Endodermal cell (in vitro differentiated cells): Measurements from ENCODE around the gene CTDSP2. TPM values are rescaled to one million over a fixed set of nuclear protein-coding genes. Genes with fewer than 3 reads are reported as not detected.

Source experiments
- DNase-seq: peaks from one replicate; pipeline ENCODE4 v3.0.0-alpha.2; 2017
- H3K27ac ChIP-seq: 2 replicates; pipeline ENCODE4 v1.5.1; 2013; ENCODE audit warnings: mild to moderate bottlenecking, low read depth, low read length, moderate library complexity
- H3K27me3 ChIP-seq: 2 replicates; pipeline ENCODE4 v1.6.1; 2013; ENCODE audit warnings: mild to moderate bottlenecking, low read length, moderate library complexity; ENCODE audit not compliant: insufficient read depth, control insufficient read depth, poor library complexity, severe bottlenecking
- H3K36me3 ChIP-seq: 2 replicates; pipeline ENCODE4 v1.7.0; 2013; ENCODE audit warnings: mild to moderate bottlenecking, low read length, moderate library complexity; ENCODE audit not compliant: control insufficient read depth, insufficient read depth
- H3K4me1 ChIP-seq: one replicate; pipeline ENCODE4 v1.7.0; 2013; ENCODE audit warnings: low read length; ENCODE audit not compliant: control insufficient read depth, insufficient read depth
- H3K4me3 ChIP-seq: 2 replicates; pipeline ENCODE4 v1.5.1; 2013; ENCODE audit warnings: mild to moderate bottlenecking, low read length, moderate library complexity
- H3K9ac ChIP-seq: 2 replicates; pipeline ENCODE4 v1.6.1; 2013; ENCODE audit warnings: mild to moderate bottlenecking, low read length, moderate library complexity; ENCODE audit not compliant: poor library complexity, severe bottlenecking; ENCODE audit errors: extremely low read depth
- H3K9me3 ChIP-seq: 2 replicates; pipeline ENCODE4 v1.6.1; 2013; ENCODE audit warnings: mild to moderate bottlenecking, low read length, moderate library complexity; ENCODE audit not compliant: control insufficient read depth
- H3K27ac Mint-ChIP-seq: 2 replicates; pipeline ENCODE4 v1.8.0; 2020; ENCODE audit warnings: mixed read lengths
- H3K27me3 Mint-ChIP-seq: 2 replicates; pipeline ENCODE4 v1.8.0; 2021; ENCODE audit warnings: mild to moderate bottlenecking, mixed read lengths; ENCODE audit not compliant: insufficient read depth
- H3K36me3 Mint-ChIP-seq: 2 replicates; pipeline ENCODE4 v1.8.0; 2020; ENCODE audit warnings: low read depth, mixed read lengths
- H3K4me1 Mint-ChIP-seq: 2 replicates; pipeline ENCODE4 v1.8.0; 2020; ENCODE audit warnings: mixed read lengths
- H3K4me3 Mint-ChIP-seq: 2 replicates; pipeline ENCODE4 v1.8.0; 2020; ENCODE audit warnings: mild to moderate bottlenecking, moderate library complexity, mixed read lengths
- H3K9me3 Mint-ChIP-seq: 2 replicates; pipeline ENCODE4 v1.8.0; 2020; ENCODE audit warnings: mild to moderate bottlenecking, mixed read lengths
- CTCF ChIP-seq: fragments of 200-600 bp; sonication (generic); conservative IDR thresholded peaks from 2 replicates; pipeline ENCODE4 v1.5.0; 2021; ENCODE audit warnings: antibody characterized with exemption, mild to moderate bottlenecking
- WGBS, 2 experiments: methylation state at CpG; one replicate each; pipeline versions ENCODE4 v1.1.5 to v1.1.7; 2013; ENCODE audit warnings: missing lambda C conversion rate in 2 of 2, mixed read lengths in 1 of 2; ENCODE audit not compliant: insufficient coverage in 1 of 2, insufficient read length in 1 of 2; 5-methylcytosine and 5-hydroxymethylcytosine counted together
- total RNA-seq, 2 donors: library from RNA; stranded (reverse); fragmentation: NEBNext Ultra II Directional in 1 of 2; extraction: Animal tissue kit (Norgen Biotek cat#: 25700) in 1 of 2; gene quantifications; 2 replicates in 1 of 2; 3 replicates in 1 of 2; pipeline ENCODE4 v1.2.1, GENCODE V29; 2021

Gene CTDSP2
- total RNA-seq, 2 donors from 2014 or later = 137 to 148 TPM

- H3K27me3 Mint-ChIP-seq = peaks cover 9% of the 10 kb centered on the region
- peak overlapping the region; percentile 92 for H3K4me3 ChIP-seq
- peaks cover 13% of the 10 kb centered on the region for H3K4me1 ChIP-seq
- WGBS, 2 experiments = 0% methylated on average over 22 to 81 of the region's 81 CpGs
- TF ChIP-seq CTCF = no peak
- peaks cover 5% of the 10 kb centered on the region for H3K36me3 Mint-ChIP-seq
- H3K9me3 ChIP-seq = no peaks in the 10 kb centered on the region
- H3K27ac Mint-ChIP-seq = peak overlapping the region; percentile 82
- peak overlapping the region; percentile 76 for H3K4me3 Mint-ChIP-seq
- peak; percentile 92 for DNase-seq
- H3K9me3 Mint-ChIP-seq = no peaks in the 10 kb centered on the region
- H3K27me3 ChIP-seq = no peaks in the 10 kb centered on the region
- H3K4me1 Mint-ChIP-seq = peaks cover 40% of the 10 kb centered on the region
- peak overlapping the region; percentile 99 for H3K9ac ChIP-seq
- H3K36me3 ChIP-seq = peaks cover 4% of the 10 kb centered on the region
- H3K27ac ChIP-seq = peak overlapping the region; percentile 100
These were observed 848 bp downstream of the CTDSP2 start for GRCh38 chr12:57845478-57846284.

GRCh38 chr12:57844709-57845477, 1.6 kb downstream of the CTDSP2 start:
- peak overlapping the region; percentile 99 for H3K9ac ChIP-seq
- H3K4me1 ChIP-seq = peaks cover 13% of the 10 kb centered on the region
- DNase-seq = peak; percentile 91
- Mint-ChIP-seq H3K9me3 (no peaks in the 10 kb centered on the region), H3K4me3 (peak overlapping the region; percentile 76), H3K4me1 (peaks cover 48% of the 10 kb centered on the region), H3K36me3 (peaks cover 5% of the 10 kb centered on the region), H3K27me3 (peaks cover 6% of the 10 kb centered on the region), H3K27ac (peak overlapping the region; percentile 92)
- H3K9me3 ChIP-seq = no peaks in the 10 kb centered on the region
- H3K36me3 ChIP-seq = peaks cover 9% of the 10 kb centered on the region
- H3K27ac ChIP-seq = peak overlapping the region; percentile 100
- WGBS, 2 experiments = 0% methylated on average over 21 to 42 of the region's 42 CpGs
- TF ChIP-seq CTCF = no peak
- no peaks in the 10 kb centered on the region for H3K27me3 ChIP-seq
- H3K4me3 ChIP-seq = peak overlapping the region; percentile 92

DNA sequence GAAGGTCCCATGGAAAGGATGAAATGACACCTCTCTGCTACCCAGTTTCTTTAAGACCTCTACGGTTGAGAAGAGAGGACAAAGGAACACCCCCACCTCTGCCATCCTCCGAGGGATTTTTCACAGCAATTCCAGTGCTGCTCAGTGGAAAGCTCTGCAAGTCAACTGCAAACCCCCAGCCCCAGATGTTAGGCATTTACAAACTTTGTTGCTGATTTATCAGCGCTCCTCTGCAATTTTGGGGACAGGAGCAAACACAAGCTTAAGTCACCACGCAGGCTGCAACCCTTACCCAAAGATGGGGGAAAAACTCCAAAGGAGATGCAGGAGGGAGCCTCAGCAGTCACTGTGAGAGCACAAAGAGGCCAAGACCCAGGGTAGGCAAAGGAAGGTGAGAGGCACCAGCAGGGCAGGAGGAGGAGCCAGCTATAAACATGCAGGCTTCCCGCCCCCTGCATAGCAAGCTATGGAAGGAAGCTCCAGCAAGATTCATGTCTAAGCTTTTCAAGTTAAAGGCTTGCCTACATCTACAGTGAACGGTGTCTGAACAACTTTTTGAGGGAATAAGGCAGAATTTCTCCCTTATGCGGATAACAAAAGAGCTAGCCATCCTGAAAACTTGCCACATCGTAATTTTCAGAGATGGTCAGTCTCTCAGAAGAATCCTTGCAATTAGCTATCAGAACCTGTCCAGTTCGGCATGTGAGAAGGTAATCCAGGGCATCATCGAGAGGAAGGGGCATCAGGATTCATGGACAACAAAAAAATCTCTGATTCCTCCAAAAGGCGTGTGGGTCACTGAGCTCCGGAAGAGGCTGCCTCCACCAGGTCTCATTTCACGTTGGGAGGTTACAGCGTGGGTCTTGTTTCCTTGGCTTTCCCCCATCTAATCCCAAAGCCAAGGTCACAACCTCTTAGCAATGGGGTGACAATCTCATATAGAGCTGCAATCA, 3.9 kb downstream of the CTDSP2 start:
- no peaks in the 10 kb centered on the region for H3K9me3 ChIP-seq
- H3K36me3 ChIP-seq = peaks cover 13% of the 10 kb centered on the region
- 48 to 53% methylated on average over 14 of the region's 14 CpGs for WGBS, 2 experiments
- TF ChIP-seq CTCF = no peak
- DNase-seq = peak; percentile 90
- H3K27me3 ChIP-seq = no peaks in the 10 kb centered on the region
- peaks cover 27% of the 10 kb centered on the region for H3K4me1 ChIP-seq
- no peaks in the 10 kb centered on the region for H3K9me3 Mint-ChIP-seq
- H3K27ac Mint-ChIP-seq = peak overlapping the region; percentile 92
- H3K4me3 Mint-ChIP-seq = peak overlapping the region; percentile 76
- H3K4me3 ChIP-seq = peak overlapping the region; percentile 92
- H3K4me1 Mint-ChIP-seq = peaks cover 65% of the 10 kb centered on the region
- H3K27me3 Mint-ChIP-seq = no peaks in the 10 kb centered on the region
- H3K36me3 Mint-ChIP-seq = peaks cover 5% of the 10 kb centered on the region
- H3K27ac ChIP-seq = peak overlapping the region; percentile 26
- no peak overlapping the region for H3K9ac ChIP-seq
